ENCODE data around the gene VWA2.
"Not testable (repeated sequence)": the region's sequence is repeated elsewhere in the genome, so short reads cannot be mapped to it uniquely, and the experiment has no call there.

The VWA2 gene

GRCh38 chr10:114332301-114333192 is 93.5 kb downstream of the VWA2 start:
- H3K27ac ChIP-seq: no peak overlapping the region
- no peak for TF ChIP-seq CTCF (IDR thresholded peaks at IDR 0.05)
- TF ChIP-seq ZFX (IDR thresholded peaks at IDR 0.05; ENCODE audit: borderline replicate concordance): no peak

GRCh38 chr10:114333441-114333840 is 94.4 kb downstream of the VWA2 start:
- not testable (repeated sequence) for H3K27ac ChIP-seq

- TF ChIP-seq CTCF (IDR thresholded peaks at IDR 0.05): no peak
- H3K27ac ChIP-seq: no peak overlapping the region
These were observed 95.2 kb downstream of the VWA2 start for GRCh38 chr10:114334301-114334700.

- TF ChIP-seq CTCF (IDR thresholded peaks at IDR 0.05): no peak
- no peak for TF ChIP-seq ZFX (IDR thresholded peaks at IDR 0.05; ENCODE audit: borderline replicate concordance)
- no peak overlapping the region for H3K27ac ChIP-seq
These were observed 96.6 kb downstream of the VWA2 start for GRCh38 chr10:114335614-114336013.

GRCh38 chr10:114336823-114337509 is 97.9 kb downstream of the VWA2 start:
- TF ChIP-seq ZFX (IDR thresholded peaks at IDR 0.05; ENCODE audit: borderline replicate concordance) (no peak), CTCF (IDR thresholded peaks at IDR 0.05) (no peak)
- no peak overlapping the region for H3K27ac ChIP-seq

GRCh38 chr10:114337510-114338462 is 98.7 kb downstream of the VWA2 start:
- TF ChIP-seq CTCF (IDR thresholded peaks at IDR 0.05) (no peak), ZFX (IDR thresholded peaks at IDR 0.05; ENCODE audit: borderline replicate concordance) (no peak)
- H3K27ac ChIP-seq: no peak overlapping the region

GRCh38 chr10:114340816-114341215 is 101.8 kb downstream of the VWA2 start:
- no peak overlapping the region for H3K27ac ChIP-seq
- TF ChIP-seq ZFX (IDR thresholded peaks at IDR 0.05; ENCODE audit: borderline replicate concordance): no peak
- TF ChIP-seq CTCF (IDR thresholded peaks at IDR 0.05): no peak
